ENCODE data around the gene SPTLC1. TPM values are rescaled to one million over a fixed set of nuclear protein-coding genes. Genes with fewer than 3 reads are reported as not detected.
"Not testable (repeated sequence)": the region's sequence is repeated elsewhere in the genome, so short reads cannot be mapped to it uniquely, and the experiment has no call there.

SPTLC1 gene
- total RNA-seq, 1 donor from 2014 or later, result 26.1 TPM

DNA sequence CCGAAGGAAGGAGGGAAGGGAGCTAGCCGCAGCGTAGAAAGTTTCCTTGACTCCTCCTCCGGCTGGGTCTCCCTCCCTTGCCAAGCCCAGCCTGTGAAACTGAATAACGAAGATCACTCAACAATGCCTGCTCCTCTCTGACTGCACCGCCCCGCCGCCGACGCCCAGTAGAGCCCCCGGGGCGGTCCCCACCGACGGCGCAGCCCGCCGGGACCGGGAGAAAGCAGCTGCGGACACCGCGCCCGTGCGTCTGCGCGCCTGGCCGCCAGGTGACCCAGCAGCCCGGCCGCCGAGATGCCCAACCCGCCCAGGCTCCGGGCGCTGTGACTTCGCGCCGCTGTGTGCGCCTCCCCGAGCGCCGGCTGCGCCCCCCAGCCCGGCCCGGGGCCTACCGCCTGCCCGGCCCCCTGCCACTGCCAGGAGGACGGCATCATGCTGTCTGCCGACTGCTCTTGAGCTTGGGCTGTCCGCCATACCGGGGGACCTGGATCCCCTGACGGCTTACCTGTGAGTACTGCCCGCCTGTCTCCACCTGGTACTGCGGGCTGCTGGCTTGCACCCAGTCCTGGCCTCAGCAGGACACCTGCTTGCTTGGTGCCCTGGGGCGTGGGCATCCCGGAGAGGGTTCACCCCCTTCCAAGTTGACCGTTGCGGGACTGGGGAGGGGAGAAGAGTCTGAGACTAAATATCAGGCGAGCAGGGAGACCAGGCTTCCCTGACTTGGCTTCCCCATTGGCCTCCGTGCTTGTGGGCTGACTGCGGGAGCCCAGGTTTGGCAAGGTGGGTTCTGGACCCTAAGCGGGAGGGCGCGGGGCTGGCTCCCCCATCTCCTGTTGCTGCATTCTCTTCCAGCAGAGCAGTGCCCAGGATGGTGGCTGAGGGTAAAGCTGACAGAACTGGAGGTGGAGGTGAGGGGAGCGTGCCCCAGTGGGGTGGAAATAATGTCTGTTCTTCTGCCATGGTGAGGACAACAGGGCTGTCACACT, 26.2 kb upstream of the SPTLC1 start:
- intact Hi-C loops (cut with DNase I), result loop anchor here (5.0 kb wide), 1 partner anchor 101 kb away; no protein-coding TSS in a partner anchor
- no peak for DNase-seq (ENCODE audit: low spot score)

DNA sequence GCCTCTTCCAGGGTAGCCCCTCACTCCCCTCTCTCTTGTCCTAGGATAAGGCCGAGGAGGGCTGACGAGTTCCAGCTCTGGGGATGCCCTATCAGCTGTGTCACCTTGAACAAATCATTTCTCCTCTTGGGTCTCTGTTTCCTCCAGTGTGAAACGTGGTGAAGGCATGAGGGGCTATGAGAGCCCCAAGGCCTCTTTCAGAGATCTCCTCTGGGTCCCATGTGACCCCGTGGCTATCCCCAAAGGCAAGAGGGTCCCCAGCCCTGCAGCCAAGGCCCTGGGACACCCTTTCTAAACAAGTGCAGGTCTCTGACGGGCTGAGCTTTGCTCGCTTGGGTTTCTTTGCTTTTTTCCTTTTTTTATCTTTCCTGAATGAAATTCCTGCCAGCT, 25.5 kb upstream of the SPTLC1 start:
- intact Hi-C loops (cut with DNase I), result loop anchor here (5.0 kb wide), 1 partner anchor 102 kb away; no protein-coding TSS in a partner anchor
- no peak for DNase-seq (ENCODE audit: low spot score)

DNA sequence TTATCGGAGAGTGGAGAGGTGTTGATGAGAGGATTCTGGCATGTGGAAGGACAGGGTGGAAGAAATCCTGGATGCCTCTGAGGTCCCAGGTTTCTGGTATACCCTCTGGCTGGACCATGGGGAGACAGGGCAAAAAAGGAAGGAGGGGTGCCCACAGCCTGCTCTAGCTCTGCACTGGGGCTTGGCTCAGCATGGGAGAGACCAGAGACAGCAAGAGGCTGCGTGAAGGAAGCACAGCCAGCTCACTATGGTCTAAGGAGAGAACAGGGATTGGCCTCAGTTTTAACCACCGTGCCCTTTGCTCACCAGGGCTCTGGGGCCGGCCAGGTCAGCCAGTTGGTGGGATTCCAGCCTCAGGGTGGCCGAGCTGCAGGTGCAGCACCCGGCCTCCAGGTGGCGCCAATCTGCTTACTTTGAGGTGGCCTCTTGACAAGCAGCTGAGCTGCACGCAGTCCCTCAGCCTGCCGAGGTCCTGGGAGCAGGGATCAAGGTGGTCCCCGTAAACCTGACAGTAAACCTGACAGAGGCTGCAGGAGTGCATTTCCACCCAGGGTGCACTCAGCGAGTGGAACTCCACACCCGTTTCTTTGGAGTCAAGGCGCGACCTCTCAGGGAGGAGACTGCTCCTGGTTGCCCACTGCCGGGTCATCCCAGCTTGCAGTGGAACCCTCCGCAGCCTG, 25.0 kb upstream of the SPTLC1 start:
- peak; percentile 91 for DNase-seq (ENCODE audit: low spot score)

DNA sequence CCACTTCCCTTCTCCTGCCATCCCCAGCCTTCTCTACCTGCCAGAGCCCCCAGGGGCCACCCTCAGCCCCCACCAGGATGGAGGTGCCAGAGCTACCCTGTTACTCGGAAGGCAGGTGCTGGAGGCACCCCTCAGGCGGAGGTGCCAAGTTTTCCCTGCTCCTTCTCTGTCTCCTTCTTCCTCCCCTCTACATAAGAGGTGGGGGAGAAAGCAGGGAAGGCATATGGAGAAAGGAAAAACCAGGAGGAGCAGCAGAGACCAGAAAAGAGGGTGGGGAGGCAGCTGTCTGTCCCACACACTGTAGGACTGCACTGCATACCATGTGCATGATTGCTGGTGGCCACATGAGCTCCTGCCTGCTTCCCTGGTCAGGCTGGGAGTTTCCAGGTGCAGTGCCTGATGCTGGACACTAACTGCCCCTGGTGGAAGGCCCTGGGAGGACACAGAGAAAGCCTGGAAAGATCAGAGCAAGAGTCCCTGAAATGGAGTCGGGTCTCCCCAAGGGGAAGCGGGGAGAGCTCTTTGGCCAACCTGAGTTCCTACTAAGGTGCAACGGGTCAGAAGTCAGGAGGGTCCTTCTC, 23.8 kb upstream of the SPTLC1 start:
- intact Hi-C loops (cut with DNase I), result loop anchor here (5.0 kb wide), 1 partner anchor 493 kb away; no protein-coding TSS in a partner anchor
- not testable (repeated sequence) for DNase-seq (ENCODE audit: low spot score)

More for the DNA sequence above, 25.0 kb upstream of the SPTLC1 start:
- intact Hi-C loops (cut with DNase I), result loop anchor here (5.0 kb wide), 1 partner anchor 102 kb away; no protein-coding TSS in a partner anchor

DNA sequence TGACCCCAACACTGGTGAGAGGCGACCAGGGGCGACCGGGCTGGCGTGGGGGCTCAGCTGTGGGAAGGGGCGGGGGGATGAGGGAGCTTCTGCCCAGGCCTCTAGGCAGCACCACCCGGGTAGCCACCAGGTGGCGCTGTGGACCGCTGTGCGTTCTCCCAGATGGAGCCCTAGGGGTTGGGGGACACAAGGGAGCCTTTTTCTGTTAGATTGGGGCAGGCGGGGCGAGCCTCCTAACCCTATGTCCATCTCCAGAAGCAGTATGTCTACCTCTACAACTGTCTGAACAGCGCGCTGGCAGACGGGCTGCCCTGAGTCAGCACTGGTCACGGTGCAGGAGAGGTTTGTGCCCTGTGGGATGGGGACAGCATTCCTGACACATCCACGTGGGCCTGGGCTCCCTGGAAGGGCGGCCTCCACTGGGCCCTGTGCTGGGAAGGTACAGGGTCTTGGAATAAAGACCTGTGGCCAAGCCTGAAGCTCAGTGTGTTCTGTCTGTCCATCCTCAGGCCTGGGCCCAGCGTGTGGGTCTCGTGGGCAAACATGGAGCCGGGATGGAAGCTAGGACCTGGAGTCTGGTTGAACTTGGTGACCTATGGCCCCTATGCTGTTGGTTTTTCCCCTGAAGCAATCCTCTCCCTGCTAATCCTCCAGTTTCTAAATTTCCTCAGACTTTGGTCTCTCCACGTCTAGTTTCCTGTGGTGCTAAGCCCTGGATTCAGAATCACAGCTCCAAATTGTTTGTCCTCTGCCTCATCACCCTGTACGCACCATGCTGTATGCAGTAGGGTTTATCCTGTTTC, 23.1 kb upstream of the SPTLC1 start:
- intact Hi-C loops (cut with DNase I), result loop anchor here (5.0 kb wide), 1 partner anchor 494 kb away; no protein-coding TSS in a partner anchor
- no peak for DNase-seq (ENCODE audit: low spot score)

DNA sequence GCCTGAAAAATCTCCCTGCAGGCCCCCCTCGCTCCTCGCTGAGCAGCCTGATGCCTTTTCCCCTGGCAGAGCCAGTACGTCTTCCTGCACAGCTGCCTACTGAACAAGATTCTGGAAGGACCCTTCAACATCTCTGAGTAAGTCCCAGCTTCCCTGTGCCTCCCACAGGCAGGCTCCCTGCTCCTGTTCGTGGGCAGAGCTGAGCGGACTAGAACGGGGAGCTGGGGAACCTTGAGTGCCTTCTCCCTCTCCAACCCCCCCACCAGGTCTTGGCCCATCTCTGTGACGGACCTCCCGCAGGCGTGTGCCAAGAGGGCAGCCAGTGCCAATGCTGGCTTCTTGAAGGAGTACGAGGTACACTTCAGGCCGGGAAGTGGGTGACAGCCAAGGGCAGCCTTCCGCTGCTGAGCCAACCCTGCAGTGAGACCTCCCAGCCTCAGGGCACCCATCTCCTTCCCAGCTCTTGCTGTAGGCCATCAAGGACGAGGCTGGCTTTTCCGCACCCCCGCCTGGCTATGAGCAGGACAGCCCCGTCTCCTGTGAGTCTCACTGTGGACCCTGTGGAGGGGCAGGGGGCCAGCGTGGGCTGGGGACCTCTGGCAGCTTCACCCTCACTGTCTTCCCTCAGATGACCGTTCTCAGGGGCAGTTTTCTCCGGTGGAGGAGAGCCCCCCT, 21.1 kb upstream of the SPTLC1 start:
- intact Hi-C loops (cut with DNase I), result loop anchor here (5.0 kb wide), 1 partner anchor 496 kb away; no protein-coding TSS in a partner anchor
- no peak for DNase-seq (ENCODE audit: low spot score)

DNA sequence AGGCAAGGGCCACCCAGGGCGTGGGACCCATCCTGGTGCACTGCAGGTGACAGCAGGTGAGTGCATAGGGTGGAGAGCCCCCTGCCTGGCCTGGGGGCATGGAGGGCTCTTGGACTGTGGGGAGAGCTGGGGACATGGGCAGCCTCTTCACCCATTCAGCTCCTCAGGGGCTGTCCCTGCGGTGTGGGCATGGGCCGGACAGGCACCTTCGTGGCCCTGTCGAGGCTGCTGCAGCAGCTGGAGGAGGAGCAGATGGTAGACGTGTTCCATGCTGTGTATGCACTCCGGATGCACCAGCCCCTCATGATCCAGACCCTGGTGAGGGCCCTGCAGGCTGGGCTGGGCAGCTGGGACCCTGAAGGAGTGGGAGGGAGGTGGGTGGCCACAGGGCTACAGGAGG, 20.4 kb upstream of the SPTLC1 start:
- intact Hi-C loops (cut with DNase I), result loop anchor here (5.0 kb wide), 1 partner anchor 497 kb away; no protein-coding TSS in a partner anchor
- no peak for DNase-seq (ENCODE audit: low spot score)

DNA sequence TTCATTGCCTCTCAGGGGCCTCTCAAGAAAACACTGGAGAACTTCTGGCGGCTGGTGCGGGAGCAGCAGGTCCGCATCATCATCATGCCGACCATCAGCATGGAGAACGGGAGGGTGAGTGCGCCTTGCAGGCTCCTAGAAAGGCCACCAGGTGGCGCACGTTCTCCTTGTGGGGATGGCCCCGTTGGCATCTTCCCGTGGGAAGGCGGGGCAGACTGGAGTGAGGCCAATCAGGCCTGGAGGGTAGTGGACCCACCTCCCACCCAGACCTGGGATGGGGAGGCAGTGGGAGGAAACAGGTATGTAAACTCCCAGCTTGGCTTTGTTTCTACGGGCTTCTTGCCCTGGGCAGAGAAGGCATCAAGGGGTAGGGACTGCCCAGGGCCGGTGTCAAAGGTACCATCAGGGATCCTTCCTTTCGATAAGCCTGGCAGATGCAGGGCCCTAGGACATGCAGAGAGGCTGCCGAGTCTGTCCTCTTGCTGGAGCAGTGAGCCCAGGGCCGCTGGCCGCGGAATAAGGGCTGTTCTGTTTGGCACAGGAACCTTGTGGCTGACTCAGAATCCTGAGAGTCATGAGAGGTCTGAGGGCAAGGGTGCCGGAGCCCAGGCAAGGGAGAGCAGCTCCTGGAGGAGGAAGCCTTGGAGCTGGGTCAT, 18.9 kb upstream of the SPTLC1 start:
- intact Hi-C loops (cut with DNase I), result no loop called here
- peak; percentile 89 for DNase-seq (ENCODE audit: low spot score)

DNA sequence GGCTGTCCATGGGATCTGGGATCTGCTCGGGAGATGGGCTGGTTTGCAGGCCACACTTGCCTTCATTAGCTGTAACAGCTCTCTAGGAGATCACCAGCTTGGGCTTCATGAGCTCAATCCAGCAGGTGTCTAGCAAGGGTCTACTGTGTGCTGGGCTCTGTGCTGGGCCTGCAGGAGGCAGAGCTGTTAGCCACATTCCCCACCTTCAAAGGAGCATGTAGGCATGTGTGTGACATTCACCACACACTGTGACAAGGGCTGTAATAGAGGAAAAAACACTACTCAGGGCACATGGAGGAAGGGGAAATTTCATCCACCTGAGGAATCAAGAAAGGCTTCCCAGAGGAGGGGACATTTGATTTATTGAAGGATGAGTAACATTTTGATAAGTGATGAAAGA, 17.7 kb upstream of the SPTLC1 start:
- DNase-seq (ENCODE audit: low spot score); intact Hi-C loops (cut with DNase I): not testable (repeated sequence)

DNA sequence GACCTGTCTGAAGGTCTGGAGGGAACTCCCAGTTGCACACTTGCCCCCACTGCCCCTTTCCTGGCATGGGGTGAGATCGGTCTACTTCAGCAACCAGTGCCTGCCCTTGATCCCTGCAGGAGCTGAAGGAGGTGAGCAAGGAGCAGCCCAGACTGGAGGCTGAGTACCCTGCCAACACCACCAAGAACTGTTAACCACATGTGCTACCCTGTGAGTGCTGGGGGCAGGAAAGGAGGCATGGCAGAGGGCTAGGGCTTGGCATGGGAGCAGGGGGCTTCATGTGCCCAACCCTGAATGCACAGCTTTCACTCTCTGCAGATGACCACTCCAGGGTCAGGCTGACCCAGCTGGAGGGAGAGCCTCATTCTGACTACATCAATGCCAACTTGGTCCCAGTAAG, 17.3 kb upstream of the SPTLC1 start:
- intact Hi-C loops (cut with DNase I), result no loop called here
- DNase-seq (ENCODE audit: low spot score), result no peak

DNA sequence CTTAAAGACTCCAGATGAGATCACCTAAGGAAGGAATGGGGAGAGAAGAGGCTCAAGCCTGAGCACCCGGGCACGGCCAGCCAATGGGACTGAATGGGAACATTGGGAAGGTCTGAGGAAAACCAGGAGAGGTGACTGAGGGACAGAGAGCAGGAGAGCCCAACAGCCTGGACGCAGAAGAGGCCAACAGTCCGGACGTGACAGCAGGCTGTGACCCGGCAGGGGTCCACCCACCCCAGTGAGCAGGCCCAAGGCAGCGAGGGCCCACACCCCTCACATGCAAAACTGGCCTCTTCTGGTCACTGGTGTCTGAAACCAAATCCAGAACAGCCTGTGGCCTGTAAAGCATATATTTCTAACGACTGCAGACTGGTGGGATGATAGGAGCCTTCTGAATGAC, 7.6 kb upstream of the SPTLC1 start:
- intact Hi-C loops (cut with DNase I), result no loop called here
- DNase-seq (ENCODE audit: low spot score), result no peak

DNA sequence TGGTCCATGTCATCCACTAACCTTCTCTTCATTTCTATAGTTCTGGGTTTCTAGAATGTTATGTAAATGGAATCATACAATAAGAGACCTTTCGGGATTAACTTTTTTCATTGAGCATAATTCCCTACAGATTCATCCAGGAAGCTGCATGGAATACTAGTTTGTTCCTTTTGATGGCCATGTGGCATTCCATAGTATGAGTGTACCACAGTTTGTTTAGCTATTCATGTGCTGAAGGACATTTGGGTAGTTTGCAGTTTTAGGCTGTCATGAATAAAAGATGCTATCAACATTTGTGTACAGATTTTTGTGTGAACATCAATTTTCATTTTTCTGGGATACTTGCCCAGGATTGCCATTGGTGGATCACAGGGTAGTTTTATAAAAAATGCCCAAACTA, 6.8 kb upstream of the SPTLC1 start:
- intact Hi-C loops (cut with DNase I), result no loop called here
- no peak for DNase-seq (ENCODE audit: low spot score)

DNA sequence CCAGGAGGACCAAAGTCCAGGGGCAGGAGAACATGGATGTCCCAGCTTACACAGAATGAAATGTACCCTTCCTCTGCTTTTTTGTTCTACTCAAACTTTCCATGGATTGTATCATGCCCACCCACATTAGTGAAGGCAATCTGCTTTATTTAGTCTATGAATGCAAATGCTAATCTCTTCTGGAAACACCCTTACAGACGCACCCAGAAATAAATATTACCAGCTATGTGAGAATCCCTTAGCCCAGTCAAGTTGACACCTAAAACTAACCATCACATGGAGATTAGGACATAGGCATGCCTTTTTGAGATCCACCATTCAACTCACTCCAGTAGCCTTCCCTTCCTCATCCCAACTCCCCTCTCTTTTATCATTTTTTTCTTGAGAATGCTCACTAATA, 6.1 kb upstream of the SPTLC1 start:
- DNase-seq (ENCODE audit: low spot score), result no peak
- intact Hi-C loops (cut with DNase I), result no loop called here

DNA sequence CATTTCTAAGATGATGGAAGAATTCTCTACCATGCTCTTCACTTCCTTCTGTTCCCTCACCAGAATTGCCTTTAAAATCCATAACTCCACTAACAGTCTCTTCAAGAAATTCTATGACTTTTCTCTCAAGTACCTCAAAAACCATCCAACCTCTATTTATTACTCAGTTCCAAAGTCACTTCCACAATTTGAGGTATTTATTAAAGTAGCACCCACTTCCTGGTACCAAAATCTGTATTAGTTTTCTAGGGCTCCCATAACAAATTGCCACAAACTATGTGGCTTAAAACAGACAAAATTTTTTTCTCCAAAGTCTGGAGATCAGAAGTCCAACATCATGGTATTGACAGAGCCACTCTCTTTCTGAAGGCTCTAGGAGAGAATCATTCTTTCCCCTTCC, 4.9 kb upstream of the SPTLC1 start:
- intact Hi-C loops (cut with DNase I), result no loop called here
- DNase-seq (ENCODE audit: low spot score), result no peak

DNA sequence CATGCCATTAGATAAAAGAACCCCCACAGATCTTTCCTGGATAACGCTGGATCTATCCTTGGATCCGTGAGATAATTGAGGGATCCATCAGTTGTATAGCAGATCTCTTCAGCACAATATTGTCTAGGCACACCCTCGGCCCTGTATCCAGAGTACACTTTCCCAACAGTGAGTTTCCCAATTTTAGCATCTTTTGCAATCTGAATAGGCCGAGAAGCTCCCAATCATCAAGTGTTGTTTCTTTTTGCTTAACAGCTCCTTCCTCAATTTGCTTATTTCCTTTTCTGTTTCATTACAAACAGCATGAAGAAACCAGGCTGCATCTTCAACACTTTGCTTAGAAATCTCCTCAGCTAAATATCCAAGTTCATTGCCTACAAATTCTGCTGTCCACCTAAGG, 4.4 kb upstream of the SPTLC1 start:
- DNase-seq (ENCODE audit: low spot score), result no peak
- intact Hi-C loops (cut with DNase I), result no loop called here

DNA sequence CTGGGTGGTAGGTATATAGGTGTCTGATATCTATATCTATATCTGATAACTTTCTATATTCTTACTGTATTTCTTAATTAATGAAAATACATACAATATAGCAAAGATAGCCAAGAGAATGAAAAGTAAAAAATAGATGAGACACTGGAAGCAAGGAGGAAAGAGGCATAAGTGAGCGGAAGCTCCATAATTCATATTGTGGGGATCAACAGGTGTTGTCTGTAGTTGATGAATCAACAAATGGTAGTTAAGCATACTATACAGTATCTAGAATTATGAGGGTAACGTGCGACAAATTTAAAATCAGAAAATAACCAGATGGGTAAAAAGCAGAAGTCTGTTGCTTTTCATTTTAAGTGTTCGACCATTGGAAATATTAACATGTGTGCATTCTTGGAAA, 7.1 kb downstream of the SPTLC1 start:
- DNase-seq (ENCODE audit: low spot score), result no peak
- intact Hi-C loops (cut with DNase I), result no loop called here

DNA sequence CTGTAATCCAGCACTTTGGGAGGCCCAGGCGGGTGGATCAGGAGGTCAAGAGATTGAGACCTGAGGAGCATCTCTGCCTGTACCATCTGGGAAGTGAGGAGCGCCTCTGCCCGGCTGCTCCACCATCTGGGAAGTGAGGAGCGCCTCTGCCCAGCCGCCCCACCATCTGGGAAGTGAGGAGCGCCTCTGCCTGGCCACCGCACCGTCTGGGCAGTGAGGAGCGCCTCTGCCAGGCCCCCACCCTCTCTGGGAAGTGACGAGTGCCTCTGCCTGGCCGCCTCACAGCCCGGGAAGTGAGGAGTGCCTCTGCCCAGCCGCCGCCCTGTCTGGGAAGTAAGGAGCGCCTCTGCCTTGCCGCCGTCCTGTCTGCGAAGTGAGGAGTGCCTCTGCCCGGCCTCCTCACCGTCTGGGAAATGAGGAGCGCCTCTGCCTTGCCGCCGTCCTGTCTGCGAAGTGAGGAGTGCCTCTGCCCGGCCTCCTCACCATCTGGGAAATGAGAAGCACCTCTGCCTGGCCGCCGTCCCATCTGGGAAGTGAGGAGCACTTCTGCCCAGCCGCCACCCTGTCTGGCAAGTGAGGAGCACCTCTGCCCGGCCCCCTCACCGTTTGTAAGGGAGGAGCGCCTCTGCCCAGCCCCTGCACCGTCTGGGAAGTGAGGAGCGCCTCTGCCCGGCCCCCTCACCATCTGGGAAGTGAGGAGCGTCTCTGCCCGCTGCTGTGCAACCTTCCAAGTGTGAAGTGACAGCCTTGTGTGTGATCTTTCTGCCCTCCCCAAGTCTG, 9.6 kb downstream of the SPTLC1 start:
- DNase-seq (ENCODE audit: low spot score); intact Hi-C loops (cut with DNase I): not testable (repeated sequence)
